Activated CD4-positive, alpha-beta T cell treated with anti-CD3 and anti-CD28 coated beads, Interleukin-2, amount 50 U/mL, for 48 hours (primary cell): ENCODE results near the gene WDR91.
A peak's percentile ranks its signal among the peaks of the same experiment; 100 is the strongest.

ENCODE experiments used
- DNase-seq, 2 experiments: peaks; one replicate each; pipeline ENCODE4 v3.0.0-alpha.2; 2020

The WDR91 gene

DNA sequence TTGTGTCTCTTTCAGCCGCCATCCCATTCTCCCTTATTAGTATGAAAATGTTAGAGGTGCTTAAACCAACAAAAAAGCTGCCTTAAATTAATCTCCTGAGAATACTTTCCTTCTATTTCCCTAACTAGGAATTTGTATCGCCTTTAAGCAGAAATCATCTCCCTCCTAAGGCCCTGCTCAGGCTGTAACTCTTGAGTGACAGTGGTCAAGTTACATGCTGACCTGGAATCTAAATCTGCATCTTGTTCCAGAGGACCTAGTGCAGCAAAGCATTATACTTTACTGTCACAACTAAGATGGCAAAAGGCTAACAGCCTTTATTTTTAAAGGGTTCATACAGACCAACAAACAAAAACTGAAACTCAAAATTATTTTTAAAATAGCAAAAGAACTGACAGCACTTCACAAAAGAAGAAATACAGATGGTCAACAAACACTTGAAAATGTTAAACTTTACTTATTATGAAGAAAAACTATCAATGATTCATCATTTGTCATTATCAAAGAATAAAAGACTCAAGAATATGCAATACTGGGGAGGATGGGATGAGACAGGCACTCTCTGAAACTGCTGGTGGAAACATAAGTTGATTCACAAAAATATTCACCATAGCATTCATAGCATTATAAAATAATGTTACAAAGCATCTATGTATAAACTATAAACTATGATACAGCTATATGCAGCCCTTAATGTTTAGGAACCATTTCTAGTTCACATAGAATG, 51.8 kb downstream of the WDR91 start:
- DNase-seq, result no peak

DNA sequence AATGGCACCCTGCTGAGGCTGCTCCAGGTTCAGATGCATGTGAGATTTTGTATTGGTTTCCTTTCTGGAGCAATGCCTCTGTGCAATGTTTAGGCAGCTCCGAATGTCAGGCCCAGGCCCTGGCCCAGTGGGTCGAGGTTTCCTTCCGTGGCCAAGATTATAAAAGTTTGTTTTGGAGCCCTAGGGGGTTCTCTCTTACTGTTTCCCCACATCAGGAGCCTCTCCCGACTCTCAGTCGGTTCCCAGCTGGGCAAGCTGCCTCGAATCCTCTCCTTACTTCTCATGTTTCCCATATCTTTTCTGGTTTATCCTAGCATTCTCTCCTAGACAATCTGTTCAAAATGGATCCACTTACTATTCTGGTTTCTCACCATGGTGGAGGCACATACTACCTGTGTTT, 52.5 kb downstream of the WDR91 start:
- DNase-seq, result no peak

DNA sequence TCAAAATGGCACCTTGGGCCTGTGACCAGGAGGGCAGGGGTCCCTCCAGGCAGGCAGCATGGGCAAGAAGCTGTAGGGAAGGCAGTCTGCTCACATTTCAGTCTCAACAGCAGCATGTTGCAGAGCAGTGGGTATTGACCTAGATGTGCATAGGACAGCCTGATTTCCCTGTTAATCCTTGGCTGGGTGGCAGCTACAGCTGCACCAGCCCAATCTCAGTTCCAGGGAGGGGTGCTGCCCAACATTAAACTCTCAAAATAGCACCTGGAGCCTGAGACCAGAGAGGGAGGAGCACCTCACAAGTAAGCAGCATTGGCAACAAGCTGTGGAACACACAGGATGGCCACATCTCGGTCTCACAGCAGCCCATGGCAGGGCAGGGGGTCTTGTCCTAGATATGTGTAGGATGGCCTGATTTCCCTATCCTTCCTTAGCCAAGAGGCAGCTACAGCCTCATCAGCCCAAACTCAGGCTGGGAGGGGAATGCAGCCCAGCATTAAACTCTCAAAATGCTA, 53.1 kb downstream of the WDR91 start:
- DNase-seq, result no peak

DNA sequence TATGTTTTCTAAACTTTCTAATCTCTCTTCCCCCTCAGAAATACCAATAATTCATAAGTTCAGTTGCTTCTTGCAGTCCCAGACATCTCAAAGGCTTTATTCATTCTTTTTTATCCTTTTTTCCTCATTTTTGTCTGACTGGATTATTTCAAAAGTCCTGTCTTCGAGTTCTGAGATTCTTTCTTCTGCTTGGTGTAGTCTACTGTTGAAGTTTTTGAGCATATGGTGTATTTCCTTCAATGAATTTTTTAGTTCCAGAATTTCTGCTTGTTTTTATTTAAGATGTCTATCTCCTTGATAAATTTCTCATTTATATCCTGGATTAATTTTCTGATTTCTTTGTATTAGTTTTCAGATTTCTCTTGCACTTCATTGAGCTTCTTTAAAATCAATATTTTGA, 55.0 kb downstream of the WDR91 start:
- DNase-seq, result no peak

DNA sequence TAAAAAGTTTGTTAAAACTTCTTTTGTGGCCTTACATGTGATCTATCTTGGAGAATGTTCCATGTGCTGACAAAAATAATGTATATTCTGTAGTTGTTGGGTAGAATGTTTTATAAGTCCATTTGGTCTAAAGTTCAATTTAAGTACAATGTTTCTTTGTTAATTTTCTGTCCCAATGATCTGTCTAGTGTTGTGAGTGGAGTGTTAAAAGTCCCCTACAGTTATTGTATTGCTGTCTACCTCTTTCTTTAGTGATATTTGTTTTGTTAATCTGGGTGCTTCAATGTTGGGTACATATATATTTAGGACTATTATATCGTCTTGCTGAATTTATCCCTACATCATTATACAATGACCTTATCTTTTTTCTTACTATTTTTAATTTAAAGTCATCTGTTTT, 56.6 kb downstream of the WDR91 start:
- DNase-seq, result no peak

DNA sequence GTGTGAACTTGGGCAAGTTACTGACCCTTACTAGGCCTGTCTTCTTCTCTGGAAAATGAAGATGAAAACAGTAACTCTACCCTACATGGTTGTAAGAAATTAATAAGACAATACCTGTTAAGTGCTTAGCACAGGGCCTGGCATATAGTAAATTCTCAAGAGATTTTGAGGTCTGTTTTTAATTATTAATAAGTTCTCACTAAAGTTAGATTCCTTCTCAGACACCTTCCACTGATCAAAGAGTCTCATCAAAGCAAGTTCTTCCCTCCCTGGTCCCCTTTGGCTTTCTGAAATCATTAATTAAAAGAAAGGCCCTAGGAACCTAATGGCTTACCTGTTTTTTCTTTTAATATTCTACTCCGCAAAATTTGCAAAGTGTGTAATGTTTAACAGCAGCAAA, 58.9 kb downstream of the WDR91 start:
- no peak for DNase-seq

DNA sequence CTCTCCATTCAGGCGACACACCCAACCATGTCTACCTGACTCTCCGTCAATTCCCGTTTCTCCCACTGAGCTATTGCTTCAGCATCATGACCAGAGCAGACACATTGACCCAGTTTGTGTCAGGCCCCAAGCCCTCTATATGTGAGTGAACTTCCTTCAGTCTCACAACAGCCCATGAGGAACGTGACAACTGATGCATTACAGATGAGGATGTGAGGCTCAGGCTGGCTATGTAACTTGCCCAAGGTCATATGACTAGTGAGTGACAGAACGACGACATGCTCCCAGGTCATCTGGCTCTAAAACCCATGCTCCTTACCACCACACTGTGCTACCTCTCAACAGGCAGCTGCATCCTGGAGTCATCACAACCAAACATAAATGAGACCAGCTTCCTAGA, 59.8 kb downstream of the WDR91 start:
- no peak for DNase-seq

DNA sequence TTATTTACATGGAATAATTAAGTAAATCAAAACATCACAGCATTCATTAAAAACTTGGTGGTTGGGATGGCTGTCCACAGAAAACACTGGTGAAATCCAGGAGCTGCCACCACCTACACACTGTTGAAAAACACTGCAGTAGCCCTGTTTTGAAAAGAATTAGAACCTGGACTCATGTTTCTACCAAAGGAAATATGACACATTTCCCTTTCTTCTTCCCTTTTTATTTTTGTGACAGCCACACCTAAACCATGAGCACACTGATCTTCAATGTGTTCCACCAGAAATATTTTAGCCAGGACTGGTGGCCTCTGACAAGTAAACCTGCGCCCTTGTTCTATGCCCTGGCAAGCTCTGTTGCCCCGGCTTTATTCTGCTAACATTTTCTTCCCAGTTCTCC, 60.2 kb downstream of the WDR91 start:
- DNase-seq, result no peak

DNA sequence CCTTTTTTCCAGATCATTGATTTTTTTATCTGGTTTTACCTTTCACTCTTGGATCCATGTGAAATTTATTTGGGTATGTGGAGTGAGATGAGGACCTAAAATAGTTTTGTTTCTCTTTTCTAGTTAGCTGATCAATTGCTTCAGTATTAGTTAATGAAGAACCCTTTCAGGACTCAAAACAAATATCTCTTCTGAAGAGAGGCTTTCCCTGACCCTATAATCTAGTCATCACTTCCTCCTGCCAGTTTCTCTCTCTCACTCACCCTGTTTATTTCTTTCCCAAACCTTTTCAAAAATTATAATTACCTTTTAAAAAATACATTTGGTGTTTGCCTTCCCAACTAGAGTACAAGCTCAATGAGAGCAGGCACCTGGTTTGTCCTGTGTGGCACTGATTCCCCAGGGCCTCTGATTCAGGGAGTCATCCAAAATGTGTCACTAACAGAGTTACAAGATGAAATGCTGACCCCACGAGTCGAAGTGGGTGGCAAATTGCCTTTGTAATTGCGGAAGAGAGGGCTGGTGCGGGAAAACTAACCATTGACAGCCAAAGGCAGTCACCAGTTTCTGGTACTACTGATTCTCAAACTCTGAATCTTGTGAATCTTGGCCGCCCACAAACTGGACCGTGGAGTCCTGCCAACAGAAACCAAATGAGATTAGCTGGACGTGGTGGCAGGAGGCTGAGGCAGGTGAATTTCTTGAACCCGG, 61.1 kb downstream of the WDR91 start:
- no peak for DNase-seq

DNA sequence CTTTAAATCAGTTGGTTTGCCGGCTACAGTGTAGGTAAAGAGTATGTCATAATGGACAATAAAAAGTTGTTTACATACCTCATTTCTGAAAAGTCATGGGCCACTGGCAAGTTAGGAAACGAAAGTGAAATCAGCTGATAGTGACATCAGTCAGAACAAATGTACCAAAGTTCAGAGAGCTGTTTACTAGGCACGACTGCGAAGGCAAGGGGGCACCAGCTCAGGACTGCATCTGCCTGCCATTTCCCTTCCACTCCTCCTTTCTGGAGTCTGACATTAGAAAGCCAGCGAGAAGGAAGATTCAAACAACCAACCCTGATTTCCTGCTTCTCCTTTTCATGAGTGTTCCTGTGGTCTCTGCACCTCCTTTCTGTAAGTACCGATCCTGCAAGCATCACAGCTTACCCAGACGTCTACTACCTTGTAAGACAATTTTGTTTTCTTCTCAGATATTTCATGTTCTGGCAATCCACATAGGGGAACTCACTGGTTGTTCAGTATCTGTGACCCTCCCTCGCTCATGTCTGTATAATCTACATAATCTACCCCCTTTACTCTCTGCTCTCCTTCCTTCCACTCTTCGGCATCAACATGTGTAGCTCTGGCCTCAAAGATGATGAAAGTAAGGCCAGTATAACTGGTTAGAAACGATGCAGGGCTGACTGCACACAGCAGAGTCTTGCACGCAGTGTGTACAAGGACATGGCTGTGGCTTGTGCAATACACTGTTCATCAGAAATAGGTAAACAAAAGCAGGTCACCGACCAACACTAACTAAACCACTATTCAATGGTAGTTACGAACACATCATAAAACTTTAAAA, 63.2 kb downstream of the WDR91 start, which contains the start of gene TMEM140:
Gene TMEM140, plus strand, starts transcription at position 174 of the 823 bp plus-strand sequence. CDS start 16,370 bp downstream, outside the sequence.
- peak in 1 of 2 experiments; percentile 51 for DNase-seq

DNA sequence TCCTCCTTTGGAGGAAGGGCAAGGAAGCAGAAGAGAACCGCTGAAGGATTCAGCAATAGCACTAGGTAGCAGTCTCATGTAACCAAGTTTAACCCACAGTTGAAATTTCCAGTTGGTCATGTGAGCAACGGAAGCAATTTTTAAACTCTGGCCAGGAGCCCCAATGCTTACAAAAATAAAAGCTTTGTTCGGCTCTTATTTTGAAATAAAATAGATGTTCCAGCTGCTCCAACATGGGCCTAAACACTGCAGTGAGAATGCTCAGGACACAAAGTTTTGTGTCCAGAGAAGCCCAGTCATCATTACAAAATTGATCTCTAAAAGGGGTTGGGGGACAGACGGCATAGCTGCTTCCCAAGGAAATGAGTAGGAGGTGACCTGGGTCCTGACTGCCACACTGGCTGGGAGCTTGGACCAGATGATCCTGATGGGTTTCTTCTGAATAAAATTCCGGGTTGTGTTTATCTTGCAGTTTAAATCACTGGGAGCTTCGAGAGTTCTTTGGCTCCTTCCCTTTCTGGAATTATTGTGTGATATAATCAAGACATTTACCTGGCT, 63.9 kb downstream of the WDR91 start:
- DNase-seq, result no peak

DNA sequence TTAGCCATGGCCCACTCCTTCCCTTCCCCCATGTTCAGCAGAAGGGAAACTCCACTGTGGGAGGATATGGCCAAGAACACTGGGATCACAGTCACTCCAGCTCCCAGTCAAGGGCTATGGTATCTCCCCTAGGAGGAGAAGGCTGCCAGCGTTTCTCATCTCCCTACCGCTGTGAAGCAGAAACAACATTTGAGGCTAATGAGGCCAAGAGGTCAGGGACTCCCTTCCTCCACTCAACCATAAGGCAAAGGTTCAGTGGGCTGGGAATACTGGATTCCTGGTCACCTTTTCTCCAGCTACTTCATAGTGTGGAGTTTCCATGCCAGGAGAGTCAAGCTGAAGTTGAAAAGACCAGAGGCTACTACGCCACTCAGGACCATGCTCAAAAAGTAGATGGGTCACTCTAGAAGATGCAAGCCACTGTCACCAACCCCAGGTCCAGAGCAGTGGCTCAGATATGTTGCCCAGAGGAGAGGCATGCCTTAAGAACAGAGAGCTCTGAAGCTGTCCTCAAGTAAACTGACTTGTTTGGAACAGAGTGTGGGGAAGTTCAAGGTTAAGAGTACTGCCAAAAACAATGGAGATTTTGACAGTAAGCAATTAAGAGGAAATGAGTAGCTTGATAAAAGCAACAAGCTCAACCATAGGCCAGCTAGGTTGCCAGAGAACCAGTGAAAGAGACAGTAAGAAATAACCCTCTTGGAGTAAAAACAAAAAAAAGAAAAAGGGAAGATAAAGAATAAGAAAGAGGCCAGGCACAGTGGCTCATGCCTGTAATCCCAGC, 67.2 kb downstream of the WDR91 start:
- no peak for DNase-seq
